WERI-Rb-1 (cell line): Measurements from ENCODE around the gene SOBP.

Experiments used
- DNase-seq: peaks from one replicate; pipeline ENCODE4 v3.0.0-alpha.2; 2020
- H3K27ac ChIP-seq: fragments of 250-450 bp; sonication (Bioruptor Pico); 2 replicates; pipeline ENCODE4 v1.5.1; 2020; ENCODE audit warnings: mild to moderate bottlenecking, moderate library complexity
- H3K27me3 ChIP-seq: fragments of 250-450 bp; sonication (Bioruptor Pico); 2 replicates; pipeline ENCODE4 v1.5.1; 2021; ENCODE audit warnings: mild to moderate bottlenecking, low read depth, moderate library complexity; ENCODE audit not compliant: insufficient read depth, severe bottlenecking
- H3K36me3 ChIP-seq: fragments of 250-450 bp; sonication (Bioruptor Pico); 2 replicates; pipeline ENCODE4 v1.5.1; 2020; ENCODE audit warnings: mild to moderate bottlenecking, moderate library complexity
- H3K4me3 ChIP-seq: 2 replicates; pipeline ENCODE4 v1.5.1; 2011; ENCODE audit warnings: low read depth, mild to moderate bottlenecking, control low read depth, low read length
- H3K9me3 ChIP-seq: fragments of 250-450 bp; sonication (Bioruptor Pico); 2 replicates; pipeline ENCODE4 v1.5.1; 2021; ENCODE audit warnings: mild to moderate bottlenecking, moderate library complexity; ENCODE audit not compliant: severe bottlenecking
- CTCF ChIP-seq: IDR thresholded peaks from 2 replicates; pipeline ENCODE4 v1.5.1; 2011; ENCODE audit warnings: low read depth, mild to moderate bottlenecking, control low read depth, inconsistent platforms, low read length

Gene SOBP

GRCh38 chr6:107691062-107691751 is 201.3 kb downstream of the SOBP start:
- H3K27me3 ChIP-seq = no peaks in the 10 kb centered on the region
- no peak overlapping the region for H3K4me3 ChIP-seq
- no peak for TF ChIP-seq CTCF
- no peaks in the 10 kb centered on the region for H3K36me3 ChIP-seq
- no peak overlapping the region for H3K27ac ChIP-seq
- H3K9me3 ChIP-seq = peaks cover 8% of the 10 kb centered on the region
- no peak for DNase-seq

GRCh38 chr6:107692351-107692750 is 202.4 kb downstream of the SOBP start:
- DNase-seq = no peak
- Histone ChIP-seq H3K9me3 (peaks cover 8% of the 10 kb centered on the region), H3K27ac (no peak overlapping the region), H3K36me3 (no peaks in the 10 kb centered on the region), H3K27me3 (no peaks in the 10 kb centered on the region), H3K4me3 (no peak overlapping the region)
- TF ChIP-seq CTCF = no peak

GRCh38 chr6:107695061-107695720 is 205.3 kb downstream of the SOBP start:
- no peak for TF ChIP-seq CTCF
- Histone ChIP-seq H3K27ac (no peak overlapping the region), H3K36me3 (no peaks in the 10 kb centered on the region), H3K9me3 (peaks cover 8% of the 10 kb centered on the region), H3K27me3 (no peaks in the 10 kb centered on the region), H3K4me3 (no peak overlapping the region)
- no peak for DNase-seq

GRCh38 chr6:107697682-107698081 is 207.8 kb downstream of the SOBP start:
- H3K36me3 ChIP-seq = no peaks in the 10 kb centered on the region
- H3K27ac ChIP-seq = no peak overlapping the region
- peaks cover 8% of the 10 kb centered on the region for H3K9me3 ChIP-seq
- H3K4me3 ChIP-seq = no peak overlapping the region
- H3K27me3 ChIP-seq = no peaks in the 10 kb centered on the region
- no peak for DNase-seq
- no peak for TF ChIP-seq CTCF

GRCh38 chr6:107698146-107698545 is 208.2 kb downstream of the SOBP start:
- no peaks in the 10 kb centered on the region for H3K36me3 ChIP-seq
- no peaks in the 10 kb centered on the region for H3K27me3 ChIP-seq
- H3K4me3 ChIP-seq = no peak overlapping the region
- DNase-seq = no peak
- H3K9me3 ChIP-seq = peaks cover 8% of the 10 kb centered on the region
- no peak for TF ChIP-seq CTCF
- no peak overlapping the region for H3K27ac ChIP-seq
